ENCODE results near the gene UCP3.

UCP3 gene

GRCh38 chr11:73971175-73971719 lies 37.6 kb downstream of the UCP3 start:
- no peaks in the 10 kb centered on the region for H3K27me3 ChIP-seq (ENCODE audit: control insufficient read depth, insufficient read depth, low read length)
- no peak overlapping the region for H3K4me2 ChIP-seq (ENCODE audit: low read length)
- H3K9me3 ChIP-seq (replicated peaks; ENCODE audit: low read length) = no peaks in the 10 kb centered on the region
- no peak overlapping the region for H3K4me3 ChIP-seq (ENCODE audit: low read length)
- no peak overlapping the region for H3K9ac ChIP-seq (ENCODE audit: low read depth, low read length)
- H3K4me1 ChIP-seq (ENCODE audit: control insufficient read depth, insufficient read depth, low read length) = peaks cover 10% of the 10 kb centered on the region
- no peaks in the 10 kb centered on the region for H3K36me3 ChIP-seq (ENCODE audit: insufficient read depth, low read length)

- Histone ChIP-seq H3K9ac (ENCODE audit: low read depth, low read length) (no peak overlapping the region), H3K9me3 (replicated peaks; ENCODE audit: low read length) (no peaks in the 10 kb centered on the region), H3K36me3 (ENCODE audit: insufficient read depth, low read length) (no peaks in the 10 kb centered on the region), H3K4me2 (ENCODE audit: low read length) (no peak overlapping the region), H3K27me3 (ENCODE audit: control insufficient read depth, insufficient read depth, low read length) (peaks cover 7% of the 10 kb centered on the region), H3K4me1 (ENCODE audit: control insufficient read depth, insufficient read depth, low read length) (peaks cover 10% of the 10 kb centered on the region), H3K4me3 (ENCODE audit: low read length) (no peak overlapping the region)
Measured at GRCh38 chr11:73969991-73970800, 38.7 kb downstream of the UCP3 start.

DNA sequence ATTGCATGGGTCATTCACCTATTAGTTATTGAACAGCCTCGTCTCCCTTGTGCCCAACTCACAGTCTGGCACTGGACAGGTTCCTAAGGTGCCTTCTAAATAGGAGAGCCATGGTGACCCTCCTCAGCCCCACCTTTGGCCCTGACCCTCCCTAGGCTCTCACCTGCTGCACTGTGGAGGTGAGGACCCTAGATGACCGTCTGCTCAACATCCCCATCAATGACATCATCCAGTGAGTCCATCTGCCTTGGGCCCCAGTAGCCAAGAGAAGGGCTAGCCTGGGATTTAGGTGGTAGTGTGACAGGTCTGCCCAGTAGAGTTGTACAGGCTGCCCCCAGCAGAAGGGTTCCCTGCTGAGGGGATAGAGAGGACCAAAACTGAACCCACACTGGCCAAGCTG lies 39.8 kb downstream of the UCP3 start:
- Histone ChIP-seq H3K4me1 (ENCODE audit: control insufficient read depth, insufficient read depth, low read length) (peaks cover 6% of the 10 kb centered on the region), H3K36me3 (ENCODE audit: insufficient read depth, low read length) (no peaks in the 10 kb centered on the region), H3K27me3 (ENCODE audit: control insufficient read depth, insufficient read depth, low read length) (peaks cover 11% of the 10 kb centered on the region), H3K9me3 (replicated peaks; ENCODE audit: low read length) (no peaks in the 10 kb centered on the region), H3K4me2 (ENCODE audit: low read length) (no peak overlapping the region), H3K9ac (ENCODE audit: low read depth, low read length) (no peak overlapping the region), H3K4me3 (ENCODE audit: low read length) (no peak overlapping the region)

- H3K9ac ChIP-seq (ENCODE audit: low read depth, low read length) = no peak overlapping the region
- H3K4me1 ChIP-seq (ENCODE audit: control insufficient read depth, insufficient read depth, low read length) = no peaks in the 10 kb centered on the region
- H3K4me2 ChIP-seq (ENCODE audit: low read length) = no peak overlapping the region
- H3K9me3 ChIP-seq (replicated peaks; ENCODE audit: low read length) = no peaks in the 10 kb centered on the region
- H3K4me3 ChIP-seq (ENCODE audit: low read length) = no peak overlapping the region
- peaks cover 11% of the 10 kb centered on the region for H3K27me3 ChIP-seq (ENCODE audit: control insufficient read depth, insufficient read depth, low read length)
- H3K36me3 ChIP-seq (ENCODE audit: insufficient read depth, low read length) = no peaks in the 10 kb centered on the region
Measured at GRCh38 chr11:73968356-73968966, 40.4 kb downstream of the UCP3 start.

DNA sequence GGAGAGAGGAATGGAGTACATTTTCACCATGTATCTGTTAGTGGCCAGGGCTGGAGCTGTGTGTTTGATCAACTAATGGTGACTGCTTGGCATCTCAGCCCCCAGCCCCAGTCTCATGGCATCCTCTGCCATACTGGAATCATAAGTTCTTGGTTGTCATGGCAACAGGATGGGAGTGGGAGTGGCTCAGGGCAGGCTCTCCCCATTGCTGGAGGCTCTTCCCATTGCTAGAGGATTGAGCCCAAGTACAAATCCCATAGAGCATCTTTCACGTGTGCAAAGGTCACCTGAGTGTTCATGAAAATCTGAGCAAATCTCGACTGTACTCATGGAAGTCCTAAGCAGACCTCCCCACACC lies 43.1 kb downstream of the UCP3 start:
- no peak overlapping the region for H3K9ac ChIP-seq (ENCODE audit: low read depth, low read length)
- no peaks in the 10 kb centered on the region for H3K36me3 ChIP-seq (ENCODE audit: insufficient read depth, low read length)
- H3K4me3 ChIP-seq (ENCODE audit: low read length) = no peak overlapping the region
- no peaks in the 10 kb centered on the region for H3K9me3 ChIP-seq (replicated peaks; ENCODE audit: low read length)
- no peaks in the 10 kb centered on the region for H3K4me1 ChIP-seq (ENCODE audit: control insufficient read depth, insufficient read depth, low read length)
- no peak overlapping the region for H3K4me2 ChIP-seq (ENCODE audit: low read length)
- H3K27me3 ChIP-seq (ENCODE audit: control insufficient read depth, insufficient read depth, low read length) = peaks cover 11% of the 10 kb centered on the region

DNA sequence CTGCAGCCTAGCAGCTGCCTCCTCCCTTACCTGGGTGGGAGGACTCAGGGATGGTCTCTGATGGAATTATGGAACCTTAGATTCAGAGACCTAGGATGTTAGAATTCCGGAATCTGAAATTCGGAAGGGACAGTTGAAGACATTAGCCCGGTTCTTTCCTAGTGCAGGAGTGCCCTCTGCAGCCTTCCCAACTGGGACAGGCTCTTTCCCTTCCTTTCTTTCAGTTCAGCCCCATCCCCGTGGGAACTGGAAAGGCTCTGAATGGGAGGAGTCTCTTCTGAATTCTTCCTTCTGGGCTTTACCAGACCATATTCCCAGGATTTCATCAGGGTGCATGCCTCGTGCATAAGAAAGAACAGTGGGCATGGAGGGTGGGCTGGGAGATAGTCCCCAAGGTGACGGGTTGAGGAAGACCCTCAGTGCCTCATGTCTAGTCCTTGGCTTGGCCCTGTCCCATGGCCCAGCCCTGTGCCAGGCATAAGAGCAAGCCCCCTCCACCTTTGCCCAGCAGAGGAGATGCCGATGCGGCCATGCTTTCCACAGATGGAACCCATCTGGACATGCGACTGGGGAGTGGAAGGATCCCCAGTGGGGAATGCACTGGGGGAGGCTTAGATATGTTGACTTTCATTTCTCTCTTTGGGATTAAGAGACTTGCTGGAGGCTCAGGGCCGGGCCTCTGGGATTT lies 43.7 kb downstream of the UCP3 start:
- Histone ChIP-seq H3K4me1 (ENCODE audit: control insufficient read depth, insufficient read depth, low read length) (no peaks in the 10 kb centered on the region), H3K4me3 (ENCODE audit: low read length) (no peak overlapping the region), H3K9ac (ENCODE audit: low read depth, low read length) (no peak overlapping the region), H3K4me2 (ENCODE audit: low read length) (no peak overlapping the region), H3K27me3 (ENCODE audit: control insufficient read depth, insufficient read depth, low read length) (peaks cover 11% of the 10 kb centered on the region), H3K9me3 (replicated peaks; ENCODE audit: low read length) (no peaks in the 10 kb centered on the region), H3K36me3 (ENCODE audit: insufficient read depth, low read length) (no peaks in the 10 kb centered on the region)

- Histone ChIP-seq H3K9ac (ENCODE audit: low read depth, low read length) (no peak overlapping the region), H3K27me3 (ENCODE audit: control insufficient read depth, insufficient read depth, low read length) (peaks cover 11% of the 10 kb centered on the region), H3K9me3 (replicated peaks; ENCODE audit: low read length) (no peaks in the 10 kb centered on the region), H3K4me2 (ENCODE audit: low read length) (no peak overlapping the region), H3K36me3 (ENCODE audit: insufficient read depth, low read length) (no peaks in the 10 kb centered on the region), H3K4me3 (ENCODE audit: low read length) (no peak overlapping the region), H3K4me1 (ENCODE audit: control insufficient read depth, insufficient read depth, low read length) (no peaks in the 10 kb centered on the region)
Measured at GRCh38 chr11:73963861-73964260, 45.0 kb downstream of the UCP3 start.

- Histone ChIP-seq H3K4me2 (ENCODE audit: low read length) (no peak overlapping the region), H3K27me3 (ENCODE audit: control insufficient read depth, insufficient read depth, low read length) (peaks cover 18% of the 10 kb centered on the region)
Measured at GRCh38 chr11:73962101-73962705, 46.7 kb downstream of the UCP3 start.

GRCh38 chr11:73961321-73961720 lies 47.6 kb downstream of the UCP3 start:
- Histone ChIP-seq H3K27me3 (ENCODE audit: control insufficient read depth, insufficient read depth, low read length) (peaks cover 23% of the 10 kb centered on the region), H3K9ac (ENCODE audit: low read depth, low read length) (no peak overlapping the region), H3K4me1 (ENCODE audit: control insufficient read depth, insufficient read depth, low read length) (peaks cover 1% of the 10 kb centered on the region), H3K4me2 (ENCODE audit: low read length) (no peak overlapping the region), H3K9me3 (replicated peaks; ENCODE audit: low read length) (no peaks in the 10 kb centered on the region), H3K4me3 (ENCODE audit: low read length) (no peak overlapping the region), H3K36me3 (ENCODE audit: insufficient read depth, low read length) (no peaks in the 10 kb centered on the region)

More at GRCh38 chr11:73962101-73962705, 46.7 kb downstream of the UCP3 start:
- Histone ChIP-seq H3K9ac (ENCODE audit: low read depth, low read length) (no peak overlapping the region), H3K4me3 (ENCODE audit: low read length) (no peak overlapping the region), H3K9me3 (replicated peaks; ENCODE audit: low read length) (no peaks in the 10 kb centered on the region), H3K36me3 (ENCODE audit: insufficient read depth, low read length) (no peaks in the 10 kb centered on the region), H3K4me1 (ENCODE audit: control insufficient read depth, insufficient read depth, low read length) (no peaks in the 10 kb centered on the region)

DNA sequence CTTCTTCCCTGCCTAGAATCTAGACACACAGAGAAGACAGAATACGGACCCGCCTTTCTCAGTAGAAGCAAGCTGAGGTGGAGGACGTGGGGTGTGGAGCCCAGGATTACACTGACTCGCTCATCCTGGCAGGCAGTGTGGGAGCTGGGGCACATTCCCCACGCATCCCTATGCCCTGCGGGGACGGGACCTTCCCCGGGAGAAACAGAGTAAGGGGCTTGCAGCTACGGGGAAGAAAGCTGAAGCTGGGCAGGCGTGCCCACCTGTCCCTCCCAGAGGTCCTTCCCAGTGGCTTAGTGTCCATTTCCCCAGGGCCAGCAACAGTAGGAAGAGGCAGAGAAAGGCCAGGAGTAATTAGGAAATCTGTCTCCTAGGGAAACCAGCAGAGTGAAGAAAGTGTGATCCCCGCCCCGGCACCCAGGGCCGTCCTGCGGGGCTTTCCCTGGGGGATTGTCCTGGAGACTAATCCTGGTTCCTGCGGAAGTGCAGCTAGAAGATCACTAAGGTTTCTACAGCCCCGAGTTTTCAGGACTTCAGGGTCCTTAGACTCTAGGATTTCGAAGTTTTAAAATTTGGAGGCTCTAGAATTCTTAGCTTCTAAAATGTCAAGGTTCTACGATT lies 50.3 kb downstream of the UCP3 start:
- Histone ChIP-seq H3K9ac (ENCODE audit: low read depth, low read length) (no peak overlapping the region), H3K36me3 (ENCODE audit: insufficient read depth, low read length) (no peaks in the 10 kb centered on the region), H3K9me3 (replicated peaks; ENCODE audit: low read length) (no peaks in the 10 kb centered on the region), H3K4me1 (ENCODE audit: control insufficient read depth, insufficient read depth, low read length) (peaks cover 7% of the 10 kb centered on the region), H3K4me2 (ENCODE audit: low read length) (no peak overlapping the region), H3K27me3 (ENCODE audit: control insufficient read depth, insufficient read depth, low read length) (peaks cover 12% of the 10 kb centered on the region), H3K4me3 (ENCODE audit: low read length) (no peak overlapping the region)
